SW480 (cell line): Measurements from ENCODE around the gene PCSK7.
"Not testable (repeated sequence)": the region's sequence is repeated elsewhere in the genome, so short reads cannot be mapped to it uniquely, and the experiment has no call there.

Source experiments
- DNase-seq: peaks from one replicate; pipeline ENCODE4 v3.0.0-alpha.2; 2016; ENCODE audit warnings: low spot score

The PCSK7 gene

GRCh38 chr11:117217141-117218084 lies 14.5 kb downstream of the PCSK7 start:
- DNase-seq: no peak

- no peak for DNase-seq
Observed at GRCh38 chr11:117214404-117215110, 17.3 kb downstream of the PCSK7 start.

DNA sequence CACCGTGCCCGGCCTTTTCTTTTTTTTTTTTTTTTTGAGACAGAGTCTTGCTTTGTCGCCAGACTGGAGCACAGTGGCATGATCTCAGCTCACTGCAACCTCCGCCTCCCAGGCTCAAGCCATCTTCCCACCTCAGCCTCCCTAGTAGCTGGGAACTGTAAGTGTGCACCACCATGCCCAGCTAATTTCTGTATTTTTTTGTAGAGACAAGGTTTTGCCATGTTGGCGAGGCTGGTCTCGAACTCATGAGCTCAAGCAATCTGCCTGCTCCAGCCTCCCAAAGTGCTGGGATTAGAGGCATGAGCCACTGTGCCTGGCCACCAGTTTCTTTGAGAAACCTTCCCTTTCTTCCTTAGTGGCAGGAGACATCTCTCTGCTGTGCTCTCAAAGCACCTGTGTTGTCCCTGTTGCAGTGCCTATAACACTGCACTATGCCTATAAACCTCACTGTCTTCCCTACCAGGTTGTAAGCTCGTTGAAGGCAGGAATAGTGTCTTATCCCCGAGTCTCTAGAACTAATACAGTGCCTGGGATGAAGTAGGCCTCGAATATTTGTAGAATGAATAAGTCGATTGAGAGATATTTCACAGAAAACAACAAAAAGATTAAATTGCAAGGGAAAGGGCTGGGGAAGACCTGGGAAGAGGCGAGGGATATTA lies 19.0 kb downstream of the PCSK7 start:
- no peak for DNase-seq

GRCh38 chr11:117210620-117211019 lies 21.3 kb downstream of the PCSK7 start:
- DNase-seq: no peak

DNA sequence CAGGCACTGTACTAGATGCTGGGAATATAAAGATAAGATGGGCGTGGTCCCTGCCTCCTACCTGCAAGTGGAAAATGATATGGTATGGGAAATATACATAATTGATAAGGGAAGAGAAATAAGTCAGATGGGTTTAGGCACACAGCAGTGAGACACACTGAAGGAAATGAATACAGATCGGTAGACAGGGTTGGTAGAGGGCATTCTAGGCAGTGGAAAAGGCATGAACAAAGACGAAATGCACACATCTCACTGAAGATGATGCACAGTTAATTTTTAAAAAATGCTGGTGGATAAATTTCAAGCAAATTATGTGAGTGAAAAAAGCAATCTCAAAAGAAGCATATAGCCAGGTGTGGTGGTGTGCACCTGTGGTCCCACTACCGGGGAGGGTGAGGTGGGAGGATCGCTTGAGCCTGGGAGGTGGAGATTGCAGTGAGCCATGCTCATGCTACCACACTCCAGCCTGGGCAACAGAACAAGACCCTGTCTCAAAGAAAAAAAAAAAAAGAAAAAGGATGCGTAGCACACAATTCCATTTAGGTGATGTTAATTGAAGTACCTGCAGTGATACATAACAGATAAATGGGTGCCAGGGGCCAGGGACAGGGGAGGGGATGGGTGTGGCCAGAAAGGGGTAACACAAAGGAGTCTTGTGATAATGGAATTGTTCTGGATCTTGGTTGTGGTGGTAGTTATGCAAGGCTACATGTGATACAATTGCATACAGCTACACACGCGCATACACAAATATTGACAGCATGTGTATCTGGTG lies 22.3 kb downstream of the PCSK7 start:
- not testable (repeated sequence) for DNase-seq

GRCh38 chr11:117208710-117209109 lies 23.2 kb downstream of the PCSK7 start:
- not testable (repeated sequence) for DNase-seq

DNA sequence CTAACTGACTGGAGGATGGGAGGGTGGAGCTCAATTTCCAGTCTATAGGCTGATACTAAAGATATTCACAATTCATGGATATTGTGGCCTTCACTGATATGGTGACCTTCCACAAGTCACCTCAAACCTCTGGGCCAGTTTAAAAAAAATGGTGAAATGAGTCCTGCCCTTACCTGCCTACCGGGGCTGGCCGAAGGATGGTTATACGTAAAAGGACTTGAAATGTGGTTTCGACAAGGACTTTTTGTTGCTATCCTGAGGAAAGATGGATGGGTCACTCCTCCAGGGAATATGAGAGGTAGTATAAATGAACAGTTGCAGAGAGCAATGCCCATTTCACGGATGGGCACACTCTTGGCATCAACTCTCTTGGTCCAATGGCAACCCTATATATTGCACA lies 24.4 kb downstream of the PCSK7 start:
- not testable (repeated sequence) for DNase-seq

GRCh38 chr11:117206859-117207258 lies 25.0 kb downstream of the PCSK7 start:
- DNase-seq: peak; percentile 62

DNA sequence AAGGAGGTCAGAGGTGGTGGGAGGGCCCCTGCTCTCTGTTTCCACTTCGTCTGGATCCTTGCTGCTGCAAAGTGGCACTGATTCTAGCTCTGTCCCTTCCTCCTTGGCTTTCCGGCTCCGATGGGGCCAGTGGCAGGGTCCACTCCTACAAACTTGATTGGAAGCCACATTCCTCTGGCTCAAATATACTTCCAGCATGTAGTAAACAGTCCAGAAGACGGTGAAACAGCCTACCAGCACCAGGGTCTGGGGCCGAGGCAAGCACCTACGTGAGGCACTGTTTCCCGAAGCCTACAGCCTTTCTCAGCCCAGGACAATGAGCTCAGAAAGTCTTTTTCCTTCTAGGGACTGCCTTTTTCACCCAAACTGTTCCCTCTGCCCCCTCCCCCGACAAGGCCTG lies 25.8 kb downstream of the PCSK7 start:
- not testable (repeated sequence) for DNase-seq

DNA sequence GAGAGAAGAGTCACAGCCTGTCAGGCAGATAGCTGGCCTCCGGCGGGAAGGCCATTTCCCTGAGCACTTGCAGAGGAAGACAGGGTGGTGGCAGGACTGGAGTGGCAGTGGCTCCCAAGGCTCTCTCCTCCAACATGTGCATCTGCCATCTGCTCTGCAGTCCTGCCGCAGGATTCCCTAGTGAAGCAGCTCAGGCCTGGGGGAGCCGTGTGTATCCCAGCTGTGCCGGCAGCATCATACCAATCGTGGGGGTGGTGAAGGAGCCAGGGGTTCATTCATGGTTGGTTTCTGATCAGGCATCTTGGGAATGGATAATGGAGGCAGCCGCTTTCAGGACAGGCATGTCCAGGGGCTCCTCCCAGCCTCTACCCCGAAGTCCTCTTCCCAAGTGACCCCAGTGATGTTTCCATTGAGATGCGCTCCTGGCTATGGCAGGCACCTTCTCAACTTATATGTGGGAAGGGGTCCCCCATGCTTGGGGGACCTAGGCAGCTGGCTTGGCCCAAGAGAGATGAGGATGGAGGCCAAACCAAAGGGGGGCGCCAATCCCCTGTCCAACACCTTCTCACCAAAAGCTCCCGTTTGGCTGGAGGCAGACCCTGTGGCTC lies 26.6 kb downstream of the PCSK7 start:
- DNase-seq: no peak

DNA sequence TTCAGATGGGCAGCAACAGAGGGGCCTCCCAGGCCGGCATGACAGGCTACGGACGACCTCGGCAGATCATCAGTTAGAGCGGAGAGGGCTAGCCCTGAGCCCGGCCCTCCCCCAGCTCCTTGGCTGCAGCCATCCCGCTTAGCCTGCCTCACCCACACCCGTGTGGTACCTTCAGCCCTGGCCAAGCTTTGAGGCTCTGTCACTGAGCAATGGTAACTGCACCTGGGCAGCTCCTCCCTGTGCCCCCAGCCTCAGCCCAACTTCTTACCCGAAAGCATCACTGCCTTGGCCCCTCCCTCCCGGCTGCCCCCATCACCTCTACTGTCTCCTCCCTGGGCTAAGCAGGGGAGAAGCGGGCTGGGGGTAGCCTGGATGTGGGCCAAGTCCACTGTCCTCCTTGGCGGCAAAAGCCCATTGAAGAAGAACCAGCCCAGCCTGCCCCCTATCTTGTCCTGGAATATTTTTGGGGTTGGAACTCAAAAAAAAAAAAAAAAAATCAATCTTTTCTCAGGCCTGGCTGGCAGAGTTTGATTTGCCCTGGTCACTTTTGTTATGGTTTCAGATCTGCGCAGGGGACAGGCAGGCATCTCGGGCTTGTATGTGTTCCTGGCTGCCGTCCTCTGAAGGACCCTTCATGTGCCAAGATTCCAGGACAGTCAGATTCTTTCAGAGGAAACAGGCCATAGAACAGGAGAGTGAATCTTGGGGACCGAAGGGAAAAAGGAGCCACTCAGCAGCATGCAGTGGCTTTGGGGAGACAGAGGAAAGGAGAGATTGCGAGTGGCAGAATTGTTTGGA lies 27.4 kb downstream of the PCSK7 start:
- DNase-seq: no peak

DNA sequence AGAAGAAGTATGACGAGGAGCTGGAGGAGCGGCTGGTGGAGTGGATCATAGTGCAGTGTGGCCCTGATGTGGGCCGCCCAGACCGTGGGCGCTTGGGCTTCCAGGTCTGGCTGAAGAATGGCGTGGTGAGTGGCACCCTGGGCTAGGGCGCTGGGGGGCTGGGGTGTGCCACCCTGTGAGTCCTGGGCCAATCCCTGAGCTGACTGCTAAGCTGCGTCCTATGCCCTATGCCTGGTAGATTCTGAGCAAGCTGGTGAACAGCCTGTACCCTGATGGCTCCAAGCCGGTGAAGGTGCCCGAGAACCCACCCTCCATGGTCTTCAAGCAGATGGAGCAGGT lies 28.8 kb downstream of the PCSK7 start:
- DNase-seq: no peak

DNA sequence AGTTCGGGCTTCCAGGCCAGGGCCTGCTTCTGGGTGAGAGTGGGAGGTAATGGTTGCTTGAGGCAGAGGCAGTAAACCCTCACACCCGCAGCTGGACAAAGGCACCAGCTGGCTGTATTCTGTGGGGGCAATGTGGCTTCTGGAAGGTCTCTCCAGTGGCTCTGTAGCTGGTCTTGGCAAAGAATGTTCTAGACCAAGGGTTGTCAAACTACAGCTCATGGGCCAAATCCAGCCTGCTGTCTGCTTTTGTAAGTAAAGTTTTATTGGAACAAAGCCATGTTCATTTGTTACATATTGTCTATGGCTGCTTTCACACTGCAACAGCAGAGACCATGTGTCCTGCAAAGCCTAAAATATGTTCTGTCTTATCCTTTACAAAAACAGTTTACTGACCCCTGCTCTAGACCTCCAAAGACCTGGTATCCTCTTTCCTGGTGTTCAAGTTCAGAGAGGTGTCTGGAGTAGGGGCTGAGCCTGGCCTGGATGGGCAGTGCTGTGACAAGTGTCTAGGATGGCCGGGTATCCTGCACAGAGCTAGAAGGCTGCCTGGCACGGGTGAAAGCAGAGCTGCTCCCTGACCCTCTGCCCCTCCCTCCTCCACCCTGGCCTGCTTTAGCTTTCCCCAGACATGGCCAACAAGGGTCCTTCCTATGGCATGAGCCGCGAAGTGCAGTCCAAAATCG lies 29.3 kb downstream of the PCSK7 start:
- DNase-seq: no peak

GRCh38 chr11:117201658-117202305 lies 30.1 kb downstream of the PCSK7 start:
- DNase-seq: no peak

- no peak for DNase-seq
Observed at GRCh38 chr11:117200813-117201657, 30.8 kb downstream of the PCSK7 start.

DNA sequence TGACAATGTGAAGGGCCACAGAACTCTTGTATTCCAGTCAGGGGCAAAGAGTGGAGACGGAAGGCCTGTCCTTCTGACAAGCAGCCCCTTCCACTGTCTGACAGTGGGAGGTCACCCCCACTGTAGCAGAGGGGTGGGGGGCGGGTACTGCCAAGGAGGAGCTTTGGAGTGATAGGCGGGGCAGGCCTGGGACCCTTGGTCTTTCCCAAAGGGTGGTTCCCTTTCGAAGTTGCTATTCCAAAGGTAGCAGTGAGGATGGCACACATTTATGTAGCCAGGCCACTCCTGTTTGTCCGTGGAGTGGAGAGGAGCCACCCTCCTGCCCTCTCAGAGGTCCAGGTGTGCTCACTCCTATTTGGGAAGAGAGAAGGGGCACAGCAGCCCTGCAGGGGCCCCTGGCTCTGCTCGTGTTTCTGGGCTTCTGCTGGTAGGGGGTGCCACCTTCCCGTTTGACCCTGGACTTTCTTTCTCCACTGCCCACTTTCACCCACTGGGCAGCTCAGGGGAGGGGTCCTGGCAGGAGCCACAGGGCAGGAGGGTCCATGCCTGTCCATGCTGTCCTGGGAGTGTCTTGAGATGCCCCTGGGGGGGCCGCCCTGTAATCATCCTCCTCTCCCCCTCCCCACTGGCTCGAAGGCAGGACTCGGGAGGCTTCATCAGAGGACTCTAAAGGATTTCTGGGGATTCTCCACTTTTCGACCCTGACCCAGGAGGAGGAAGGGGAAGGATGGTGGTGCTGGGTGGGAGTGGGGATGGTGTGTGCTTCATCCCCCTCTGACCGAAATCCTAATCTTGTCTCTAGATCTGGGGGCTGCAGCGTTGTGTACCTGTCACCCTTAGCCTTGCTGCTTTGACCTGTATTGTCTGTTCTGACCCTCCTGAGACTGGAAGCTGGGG lies 31.7 kb downstream of the PCSK7 start:
- DNase-seq: no peak

- DNase-seq: peak; percentile 59
Observed at GRCh38 chr11:117199053-117199915, 32.6 kb downstream of the PCSK7 start, which contains the start of gene TAGLN. TSS of gene TAGLN (plus strand) at chr11:117199370. CDS start at chr11:117203014, 3,644 bp downstream.
